Trophoblast cell (in vitro differentiated cells and primary cell): ENCODE results near the gene HOXC9.
A peak's percentile ranks its signal among the peaks of the same experiment; 100 is the strongest.

ENCODE experiments used
- DNase-seq, 2 donors: peaks; one replicate each; pipeline ENCODE4 v3.0.0-alpha.2; 2016
- H2AFZ ChIP-seq: 2 replicates; pipeline ENCODE4 v1.6.1; 2013; ENCODE audit warnings: low read length, moderate library complexity, mild to moderate bottlenecking; ENCODE audit not compliant: insufficient read depth, poor library complexity
- H2AK5ac ChIP-seq: 2 replicates; pipeline ENCODE4 v1.6.1; 2013; ENCODE audit warnings: mild to moderate bottlenecking, low read length
- H2BK120ac ChIP-seq: 2 replicates; pipeline ENCODE4 v1.6.1; 2013; ENCODE audit warnings: low read length, mild to moderate bottlenecking, moderate library complexity; ENCODE audit not compliant: insufficient read depth, poor library complexity
- H2BK12ac ChIP-seq: 2 replicates; pipeline ENCODE4 v1.6.1; 2013; ENCODE audit warnings: mild to moderate bottlenecking, low read length, moderate library complexity
- H2BK5ac ChIP-seq: 2 replicates; pipeline ENCODE4 v1.6.1; 2013; ENCODE audit warnings: low read length, low read depth, moderate library complexity, mild to moderate bottlenecking; ENCODE audit not compliant: poor library complexity
- H3K14ac ChIP-seq: 2 replicates; pipeline ENCODE4 v1.6.1; 2013; ENCODE audit warnings: mild to moderate bottlenecking, low read length
- H3K18ac ChIP-seq: 2 replicates; pipeline ENCODE4 v1.6.1; 2013; ENCODE audit warnings: mild to moderate bottlenecking, low read length
- H3K23ac ChIP-seq: 2 replicates; pipeline ENCODE4 v1.6.1; 2013; ENCODE audit warnings: low read length
- H3K27ac ChIP-seq: 2 replicates; pipeline ENCODE4 v1.5.1; 2013; ENCODE audit warnings: low read depth, mild to moderate bottlenecking, inconsistent platforms, low read length, moderate library complexity
- H3K27me3 ChIP-seq: 2 replicates; pipeline ENCODE4 v1.6.1; 2013; ENCODE audit warnings: inconsistent platforms, mild to moderate bottlenecking, low read length, moderate library complexity; ENCODE audit not compliant: insufficient read depth
- H3K36me3 ChIP-seq, 2 experiments: 1 replicate in 1 of 2; 2 replicates in 1 of 2; pipeline ENCODE4 v1.6.1; 2013; ENCODE audit warnings: low read length in 2 of 2, mild to moderate bottlenecking in 2 of 2, moderate library complexity in 1 of 2; ENCODE audit not compliant: insufficient read depth in 2 of 2, control insufficient read depth in 1 of 2
- H3K4ac ChIP-seq: 2 replicates; pipeline ENCODE4 v1.6.1; 2013; ENCODE audit warnings: low read depth, mild to moderate bottlenecking, low read length, moderate library complexity
- H3K4me1 ChIP-seq, 2 experiments: 1 replicate in 1 of 2; 2 replicates in 1 of 2; pipeline ENCODE4 v1.6.1; 2013; ENCODE audit warnings: low read length in 2 of 2, mild to moderate bottlenecking in 2 of 2, moderate library complexity in 1 of 2; ENCODE audit not compliant: insufficient read depth in 2 of 2, control insufficient read depth in 1 of 2
- H3K4me2 ChIP-seq: 2 replicates; pipeline ENCODE4 v1.6.1; 2013; ENCODE audit warnings: inconsistent platforms, mild to moderate bottlenecking, low read length, moderate library complexity
- H3K4me3 ChIP-seq: 2 replicates; pipeline ENCODE4 v1.5.1; 2013; ENCODE audit warnings: mild to moderate bottlenecking, low read depth, low read length, inconsistent platforms
- H3K79me1 ChIP-seq: one replicate; pipeline ENCODE4 v1.6.1; 2013; ENCODE audit warnings: low read length
- H3K79me2 ChIP-seq: 2 replicates; pipeline ENCODE4 v1.6.1; 2013; ENCODE audit warnings: low read length, mild to moderate bottlenecking; ENCODE audit not compliant: control insufficient read depth, insufficient read depth, poor library complexity
- H3K9ac ChIP-seq: 2 replicates; pipeline ENCODE4 v1.6.1; 2013; ENCODE audit warnings: mild to moderate bottlenecking, low read length
- H3K9me3 ChIP-seq: 2 replicates; pipeline ENCODE4 v1.6.1; 2013; ENCODE audit warnings: low read depth, mild to moderate bottlenecking, control low read depth, inconsistent platforms, low read length; ENCODE audit not compliant: insufficient read depth
- H4K12ac ChIP-seq: 2 replicates; pipeline ENCODE4 v1.6.1; 2013; ENCODE audit warnings: low read depth, mild to moderate bottlenecking, low read length, moderate library complexity
- H4K8ac ChIP-seq: 2 replicates; pipeline ENCODE4 v1.6.1; 2013; ENCODE audit warnings: low read depth, mild to moderate bottlenecking, low read length, moderate library complexity
- H4K91ac ChIP-seq: one replicate; pipeline ENCODE4 v1.6.1; 2013; ENCODE audit warnings: low read depth, mild to moderate bottlenecking, low read length, moderate library complexity
- WGBS: extraction: QIAGEN DNeasy Blood & Tissue Kit; methylation state at CpG from one replicate; pipeline ENCODE4 v1.1.7; 2013; ENCODE audit warnings: missing lambda C conversion rate; ENCODE audit not compliant: insufficient read length, insufficient coverage; ENCODE audit errors: extremely low coverage; 5-methylcytosine and 5-hydroxymethylcytosine counted together

The HOXC9 gene

DNA sequence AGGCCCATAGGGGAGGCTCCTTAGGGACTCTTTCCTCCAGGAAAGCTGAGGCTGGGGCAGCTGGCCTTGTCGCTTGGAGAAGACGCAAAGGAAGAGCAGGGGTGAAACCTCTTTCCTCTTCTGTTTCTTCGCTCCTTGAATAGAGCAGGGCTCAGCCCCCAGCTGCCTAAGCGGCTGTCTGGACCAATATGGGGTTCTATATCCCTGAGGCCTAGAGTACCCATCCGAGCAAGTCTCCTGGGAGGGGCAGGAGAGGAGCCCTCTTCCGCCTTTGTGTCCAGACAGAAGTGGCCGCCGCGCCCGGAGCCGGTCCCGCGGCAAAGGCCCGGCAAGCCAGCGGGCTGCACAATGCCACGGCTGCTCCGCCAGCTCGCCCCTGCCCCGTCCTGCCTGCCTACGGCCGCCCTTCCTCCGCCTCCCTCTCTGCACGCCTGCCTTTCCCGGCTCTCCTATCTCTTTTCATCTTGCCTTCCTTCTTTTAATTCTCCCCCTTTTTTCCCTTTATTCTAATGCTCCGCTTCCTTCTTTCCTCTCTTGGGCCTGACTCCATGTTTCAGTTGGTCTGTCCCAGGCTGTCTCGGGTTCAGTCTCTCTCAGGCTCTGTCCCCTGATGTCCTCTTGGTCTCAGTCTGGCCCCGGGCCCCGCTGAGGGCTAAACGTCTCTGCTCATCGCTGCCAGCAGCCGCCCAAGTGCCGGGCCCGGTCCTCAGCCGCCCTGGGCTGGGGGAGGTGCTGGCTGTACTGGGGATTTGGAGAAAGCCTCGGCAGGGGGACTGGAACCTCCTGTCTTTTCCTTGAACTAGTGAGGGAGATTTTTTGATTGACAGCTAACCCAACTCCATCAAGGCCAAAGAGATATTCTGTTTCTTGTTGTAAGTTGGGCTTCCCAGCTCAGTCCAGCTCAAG is 2.5 kb upstream of the HOXC9 start:
- peaks cover 0 to 11% of the 10 kb centered on the region in 2 experiments for H3K4me1 ChIP-seq
- no peak overlapping the region for H4K91ac ChIP-seq
- no peak overlapping the region for H2BK5ac ChIP-seq
- no peak overlapping the region for H2BK120ac ChIP-seq
- no peak overlapping the region for H3K4ac ChIP-seq
- H3K4me2 ChIP-seq = no peak overlapping the region
- no peak overlapping the region for H3K23ac ChIP-seq
- H3K14ac ChIP-seq = no peak overlapping the region
- peaks cover 97% of the 10 kb centered on the region for H3K27me3 ChIP-seq
- no peak overlapping the region for H2AFZ ChIP-seq
- no peak overlapping the region for H2AK5ac ChIP-seq
- peaks cover 23% of the 10 kb centered on the region for H3K9me3 ChIP-seq
- no peak overlapping the region for H3K27ac ChIP-seq
- no CpG with 5 or more reads among the region's 35 CpGs for WGBS
- H4K8ac ChIP-seq = no peak overlapping the region
- H3K9ac ChIP-seq = no peak overlapping the region
- H3K79me2 ChIP-seq = no peaks in the 10 kb centered on the region
- H3K4me3 ChIP-seq = no peak overlapping the region
- no peak overlapping the region for H3K18ac ChIP-seq
- H3K79me1 ChIP-seq = no peaks in the 10 kb centered on the region
- DNase-seq = peak in 1 of 2 donors; percentile 15
- H3K36me3 ChIP-seq = no peaks in the 10 kb centered on the region
- H2BK12ac ChIP-seq = no peak overlapping the region
- no peak overlapping the region for H4K12ac ChIP-seq

DNA sequence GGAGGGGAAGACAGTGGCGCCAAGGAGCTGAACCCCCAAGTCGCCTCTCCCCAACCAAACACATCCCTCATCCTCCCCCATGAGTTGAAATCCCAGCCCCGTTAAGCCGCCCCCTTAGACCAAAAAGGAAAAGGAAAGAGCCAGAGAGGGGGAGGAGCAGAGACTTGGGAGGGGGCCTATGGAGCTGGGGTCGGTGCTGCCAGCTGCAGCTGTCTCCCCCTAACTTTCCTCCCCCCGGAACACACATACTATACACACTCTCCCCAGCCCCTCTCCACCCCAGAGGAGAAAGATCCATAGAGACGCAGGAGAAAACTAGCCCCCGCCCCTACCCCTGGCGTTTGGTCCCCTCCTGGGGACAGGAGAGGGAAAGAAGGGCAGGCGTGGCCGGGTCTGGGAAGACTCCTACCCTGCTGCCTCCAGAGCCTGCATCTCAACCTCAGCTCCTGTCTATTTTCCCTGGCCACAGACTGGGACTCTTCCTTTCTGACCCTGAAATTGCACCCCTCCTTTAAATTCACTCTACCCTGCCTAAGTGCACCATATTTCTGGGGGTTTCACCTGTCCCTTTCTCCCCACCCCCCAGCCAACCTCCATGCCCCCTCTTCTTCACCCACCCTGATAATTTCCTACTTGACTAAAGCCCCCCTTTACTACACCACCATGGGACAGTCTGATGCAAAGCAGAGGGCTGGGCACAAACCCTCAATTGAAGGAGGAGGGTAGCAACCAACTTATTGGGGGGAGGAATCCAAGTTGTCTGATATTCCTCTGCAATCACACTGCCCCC is 1.7 kb upstream of the HOXC9 start:
- no peaks in the 10 kb centered on the region for H3K36me3 ChIP-seq
- H3K79me2 ChIP-seq = no peaks in the 10 kb centered on the region
- no peak overlapping the region for H3K23ac ChIP-seq
- peaks cover 99% of the 10 kb centered on the region for H3K27me3 ChIP-seq
- H3K4ac ChIP-seq = no peak overlapping the region
- peaks cover 0 to 11% of the 10 kb centered on the region in 2 experiments for H3K4me1 ChIP-seq
- no peak overlapping the region for H3K14ac ChIP-seq
- no peak overlapping the region for H2AFZ ChIP-seq
- no peak overlapping the region for H2BK5ac ChIP-seq
- no peak overlapping the region for H2BK120ac ChIP-seq
- H3K9me3 ChIP-seq = peaks cover 22% of the 10 kb centered on the region
- no CpG with 5 or more reads among the region's 11 CpGs for WGBS
- H4K8ac ChIP-seq = no peak overlapping the region
- H3K18ac ChIP-seq = no peak overlapping the region
- H3K27ac ChIP-seq = no peak overlapping the region
- H3K4me2 ChIP-seq = no peak overlapping the region
- H3K79me1 ChIP-seq = no peaks in the 10 kb centered on the region
- no peak overlapping the region for H3K9ac ChIP-seq
- H3K4me3 ChIP-seq = no peak overlapping the region
- H2BK12ac ChIP-seq = no peak overlapping the region
- DNase-seq = no peak
- H4K12ac ChIP-seq = no peak overlapping the region
- H4K91ac ChIP-seq = no peak overlapping the region
- no peak overlapping the region for H2AK5ac ChIP-seq

DNA sequence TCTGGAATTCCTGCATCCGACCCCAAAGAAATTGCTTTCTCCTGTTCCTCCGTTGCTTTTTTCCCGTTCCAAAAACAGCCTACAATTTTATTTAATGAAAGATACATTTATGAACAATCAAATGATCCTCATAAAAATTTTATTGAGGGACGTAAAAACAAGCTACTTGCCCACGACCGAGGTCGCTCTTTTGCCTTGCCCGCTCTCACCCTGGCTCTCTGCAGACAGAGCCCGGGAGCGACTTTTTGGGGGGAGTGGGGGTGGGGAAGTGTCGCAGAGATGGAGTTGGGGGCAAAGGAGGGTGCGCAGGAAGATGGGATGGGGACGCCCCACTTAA is 1.1 kb upstream of the HOXC9 start:
- no CpG with 5 or more reads among the region's 13 CpGs for WGBS
- H3K4ac ChIP-seq = no peak overlapping the region
- no peak overlapping the region for H4K12ac ChIP-seq

DNA sequence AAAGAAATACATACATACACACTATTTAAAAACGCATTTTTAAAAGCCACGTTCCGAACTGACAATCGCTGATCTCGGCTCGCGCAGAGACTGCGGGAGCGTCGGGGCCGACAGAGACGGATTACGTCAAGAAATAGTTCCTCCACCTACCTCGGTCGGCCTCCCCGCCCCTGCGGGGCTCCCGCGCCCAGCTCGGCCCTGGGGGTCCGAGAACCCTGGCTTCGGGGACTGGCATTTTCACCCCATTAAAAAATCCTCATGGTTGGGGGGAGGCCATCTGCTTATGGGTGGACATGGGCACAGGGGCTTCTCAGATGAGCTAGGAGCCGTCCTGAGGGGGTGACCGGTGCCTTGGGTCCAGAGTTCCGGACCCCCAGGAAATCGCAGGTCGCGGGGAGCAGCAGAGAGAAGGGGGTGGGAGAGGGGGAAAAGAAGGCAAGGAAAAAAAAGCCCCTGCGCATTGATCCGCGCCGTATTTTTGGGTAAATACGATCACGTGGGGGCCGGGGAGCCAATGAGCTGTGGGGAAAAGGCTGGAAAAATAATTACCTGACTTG is 324 bp upstream of the HOXC9 start:
- Histone ChIP-seq H2BK120ac (no peak overlapping the region), H3K4me3 (no peak overlapping the region), H3K23ac (no peak overlapping the region), H4K12ac (no peak overlapping the region), H3K14ac (no peak overlapping the region), H2AFZ (no peak overlapping the region), H3K79me1 (no peaks in the 10 kb centered on the region), H3K36me3 (no peaks in the 10 kb centered on the region), H2BK12ac (no peak overlapping the region), H3K27ac (no peak overlapping the region), H3K27me3 (peaks cover 98% of the 10 kb centered on the region), H4K8ac (no peak overlapping the region), H3K9ac (no peak overlapping the region), H3K18ac (no peak overlapping the region), H3K9me3 (peaks cover 12% of the 10 kb centered on the region), H3K4me1 (peaks cover 0 to 11% of the 10 kb centered on the region in 2 experiments), H3K79me2 (no peaks in the 10 kb centered on the region), H3K4ac (no peak overlapping the region), H3K4me2 (peak overlapping the region; percentile 66), H2BK5ac (no peak overlapping the region), H2AK5ac (no peak overlapping the region), H4K91ac (no peak overlapping the region)
- peak; percentile 41 to 78 for DNase-seq
- WGBS = no CpG with 5 or more reads among the region's 35 CpGs

More for the DNA sequence above, 1.1 kb upstream of the HOXC9 start:
- Histone ChIP-seq H3K9ac (no peak overlapping the region), H3K9me3 (peaks cover 19% of the 10 kb centered on the region), H3K4me1 (peaks cover 0 to 11% of the 10 kb centered on the region in 2 experiments), H3K36me3 (no peaks in the 10 kb centered on the region), H3K18ac (no peak overlapping the region), H3K79me1 (no peaks in the 10 kb centered on the region), H3K79me2 (no peaks in the 10 kb centered on the region), H2AFZ (no peak overlapping the region), H3K23ac (no peak overlapping the region), H3K4me2 (no peak overlapping the region), H4K8ac (no peak overlapping the region), H3K14ac (no peak overlapping the region), H3K4me3 (no peak overlapping the region), H2BK12ac (no peak overlapping the region), H4K91ac (no peak overlapping the region), H2BK120ac (no peak overlapping the region), H2AK5ac (no peak overlapping the region), H3K27ac (no peak overlapping the region), H2BK5ac (no peak overlapping the region), H3K27me3 (peaks cover 98% of the 10 kb centered on the region)
- no peak for DNase-seq
